GM18873 (cell line): ENCODE results near the gene GLDC.

Experiments used
- ATAC-seq: cut with Tn5 transposase; IDR thresholded peaks from one replicate; pipeline ENCODE4 v1.9.1; 2021; ENCODE audit warnings: mild to moderate bottlenecking, moderate library complexity, moderate number of reproducible peaks; ENCODE audit not compliant: unreplicated experiment, low FRiP score

The GLDC gene

DNA sequence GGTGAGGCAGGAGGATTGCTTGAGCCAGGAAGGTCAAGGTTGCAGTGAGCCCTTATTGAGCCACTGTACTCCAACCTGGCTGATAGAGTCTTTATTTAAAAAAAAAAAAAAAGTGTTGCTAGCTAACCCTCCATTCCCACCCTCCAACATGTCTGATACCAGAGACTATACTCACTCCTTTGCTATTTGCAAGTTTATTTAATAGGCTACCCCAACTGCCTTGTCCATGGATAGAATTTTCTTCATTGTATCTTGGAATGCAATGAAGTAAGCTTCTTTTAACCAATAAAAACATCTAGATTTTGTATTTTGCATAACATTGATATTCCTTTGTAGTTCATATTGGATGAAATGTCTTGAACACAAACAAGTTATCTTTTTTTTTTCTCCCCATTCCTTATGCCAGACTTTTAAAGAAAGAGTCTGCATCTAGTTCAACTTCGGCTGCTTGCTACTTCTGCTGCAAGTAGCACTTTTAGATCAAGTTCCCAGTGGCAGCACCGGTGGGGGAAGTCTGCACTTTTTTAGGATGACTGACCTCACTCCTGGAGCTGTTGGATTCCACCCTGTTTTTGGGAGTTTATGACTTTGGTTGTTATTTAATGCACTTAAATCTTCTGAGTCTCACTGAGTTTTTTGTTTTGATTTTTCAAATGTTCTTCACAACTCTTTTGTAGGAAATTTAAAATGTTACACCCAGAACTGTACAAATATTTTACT is 120.0 kb downstream of the GLDC start:
- ATAC-seq, result no peak

DNA sequence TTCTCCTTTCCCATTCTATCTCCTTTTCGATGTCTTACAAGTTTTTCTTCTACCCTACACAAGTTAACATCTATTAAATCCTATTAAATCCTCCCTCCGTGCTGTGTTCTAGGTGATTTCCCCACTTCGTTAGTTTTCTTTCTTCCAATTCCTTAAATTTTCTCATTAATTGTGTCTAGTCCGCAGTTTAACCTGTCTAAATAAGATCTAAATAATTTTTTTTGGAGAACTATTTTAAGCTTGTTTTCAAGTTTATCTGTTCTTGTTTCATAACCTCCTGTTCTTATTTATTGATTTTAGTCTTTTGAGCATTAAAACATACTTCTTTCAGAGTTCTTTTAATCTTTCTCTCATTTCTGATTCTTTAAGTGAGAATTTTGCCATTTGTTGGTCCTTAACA is 123.3 kb downstream of the GLDC start:
- no peak for ATAC-seq

- ATAC-seq, result no peak
Observed at GRCh38 chr9:6512085-6512657, 133.4 kb downstream of the GLDC start.

DNA sequence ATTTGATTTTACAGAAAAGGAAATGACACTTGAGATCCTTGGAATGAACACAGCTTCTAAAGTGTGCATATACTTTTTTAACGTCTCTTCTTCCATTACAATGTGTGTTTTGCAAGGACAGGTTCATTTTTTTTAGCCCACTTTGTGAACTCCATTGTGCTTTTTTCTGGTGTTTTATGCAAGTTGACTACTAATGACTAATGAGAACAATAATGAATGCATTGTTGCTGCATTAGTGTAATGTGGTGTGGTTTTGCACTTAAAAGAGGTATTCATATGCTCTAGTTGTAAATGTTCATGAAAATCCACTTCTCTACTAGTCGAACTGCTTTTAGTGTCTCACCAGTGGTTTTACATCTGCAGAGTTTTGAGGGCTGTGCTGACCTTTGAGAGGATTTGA is 139.0 kb downstream of the GLDC start:
- ATAC-seq, result no peak

DNA sequence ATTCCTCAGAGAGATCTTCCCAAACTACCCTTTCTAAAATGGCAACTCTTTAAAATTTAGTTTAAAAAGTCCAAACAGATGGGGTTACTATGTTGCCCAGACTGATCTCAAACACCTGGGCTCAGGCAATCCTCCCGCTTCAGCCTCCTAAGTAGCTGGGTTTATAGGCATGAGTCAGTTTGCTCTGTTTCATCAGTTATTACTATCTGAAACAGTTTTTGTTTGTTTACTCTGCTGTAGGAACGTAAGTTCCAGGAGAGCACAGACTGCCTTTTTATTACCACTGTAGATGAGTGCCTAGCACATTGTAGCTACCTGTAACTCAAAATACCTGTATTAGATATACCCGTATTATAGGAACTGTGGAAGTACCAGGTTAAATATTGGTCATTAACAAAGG is 143.1 kb downstream of the GLDC start:
- ATAC-seq, result no peak

DNA sequence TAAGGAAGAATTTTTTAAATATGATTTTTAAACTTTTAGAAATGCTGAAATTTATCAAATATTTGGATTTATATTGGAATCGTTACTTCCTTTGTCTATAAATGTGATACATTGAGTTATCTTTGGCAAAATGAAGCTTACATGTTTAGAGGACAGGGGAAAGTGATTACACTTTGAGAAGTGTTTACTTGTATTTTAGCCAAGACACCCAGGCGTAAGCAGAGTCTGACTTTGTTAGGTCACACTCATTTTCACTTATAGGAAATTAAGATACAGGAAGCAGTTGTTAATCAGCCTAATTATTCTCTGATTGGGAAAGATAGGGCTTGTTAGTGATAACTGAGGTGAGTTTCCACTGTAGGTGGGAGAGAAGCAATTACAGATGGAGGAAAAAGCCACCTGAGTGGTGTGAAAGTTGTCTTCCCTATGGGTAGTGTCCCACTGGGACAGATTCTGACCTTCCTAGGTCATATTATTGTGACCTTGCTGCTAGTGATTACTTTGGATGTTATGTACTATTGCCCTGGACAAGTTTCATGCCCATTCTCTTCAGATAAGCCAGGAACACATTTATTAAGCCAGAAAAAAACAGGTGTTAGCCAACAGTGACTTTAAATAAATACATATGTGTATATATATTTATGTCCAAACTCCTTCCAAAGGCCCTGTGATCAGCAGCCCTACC is 143.9 kb downstream of the GLDC start:
- ATAC-seq, result no peak

DNA sequence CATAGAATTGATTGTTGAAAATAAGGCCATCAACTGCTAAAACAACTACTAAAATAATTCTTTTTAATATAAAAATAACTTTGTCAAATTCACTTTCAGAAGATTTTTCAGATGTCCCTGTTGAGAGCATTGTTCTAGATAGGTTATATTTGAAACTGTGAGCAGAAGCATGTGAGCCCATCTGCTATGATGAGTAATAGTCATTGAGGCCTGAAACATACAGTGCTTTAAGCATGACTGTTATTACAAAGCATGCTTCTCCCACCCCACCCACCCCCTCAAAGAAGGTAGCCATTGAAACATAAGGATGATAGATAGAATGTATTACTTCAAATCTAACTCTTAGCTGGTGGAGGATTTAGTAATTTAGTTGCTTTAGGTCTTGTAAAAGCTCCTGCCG is 146.5 kb downstream of the GLDC start:
- ATAC-seq, result no peak

- ATAC-seq, result no peak
Observed at GRCh38 chr9:6495466-6495865, 150.1 kb downstream of the GLDC start.

- ATAC-seq, result no peak
Observed at GRCh38 chr9:6490863-6491262, 154.7 kb downstream of the GLDC start.

GRCh38 chr9:6489099-6489498 is 156.4 kb downstream of the GLDC start:
- ATAC-seq, result no peak

DNA sequence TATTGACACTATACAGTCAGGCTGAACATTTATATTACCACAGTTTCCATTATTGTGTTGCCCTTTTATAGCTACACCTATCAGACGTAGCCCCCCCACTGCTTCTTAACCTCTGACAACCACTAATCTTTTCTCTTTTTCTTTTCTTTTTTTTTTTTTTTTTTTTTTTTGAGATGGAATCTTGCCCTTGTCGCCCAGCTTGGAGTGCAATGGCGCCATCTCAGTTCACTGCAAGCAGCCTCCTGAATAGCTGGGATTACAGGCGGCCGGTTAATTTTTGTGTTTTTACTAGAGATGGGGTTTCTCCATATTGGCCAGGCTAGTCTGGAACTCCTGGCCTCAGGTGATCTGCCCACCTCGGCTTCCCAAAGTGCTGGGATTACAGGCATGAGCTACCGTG is 157.1 kb downstream of the GLDC start:
- ATAC-seq, result no peak

DNA sequence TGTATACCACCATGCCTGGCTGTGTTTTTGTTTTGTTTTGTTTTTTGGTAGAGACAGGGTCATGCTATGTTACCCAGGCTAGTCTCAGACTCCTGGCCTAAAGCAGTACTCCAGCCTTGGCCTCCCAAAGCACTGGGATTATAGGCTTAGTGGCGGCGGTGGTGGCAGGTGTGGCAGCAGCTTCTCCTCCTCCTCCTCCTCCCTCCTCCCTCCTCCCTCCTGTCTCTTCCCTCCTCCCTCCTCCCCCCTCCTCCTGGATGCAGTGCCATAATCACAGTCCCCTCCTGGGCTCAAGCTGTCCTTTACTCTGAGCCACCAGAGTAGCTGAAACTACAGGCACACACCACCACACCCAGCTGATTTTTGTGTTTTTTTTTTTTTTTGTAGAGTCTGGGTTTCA is 161.3 kb downstream of the GLDC start:
- no peak for ATAC-seq
